Gastrocnemius medialis (tissue), 4 donors: ENCODE measurements around the gene CD22. TPM values are rescaled to one million over a fixed set of nuclear protein-coding genes. Genes with fewer than 3 reads are reported as not detected.

ENCODE experiments used
- ATAC-seq, 2 donors: fragments of 150-250 bp; one replicate each; pipeline ENCODE4 v1.9.1; 2016
- DNase-seq, 2 donors: peaks; one replicate each; pipeline ENCODE4 v3.0.0-alpha.2; 2019
- H3K27ac ChIP-seq, 4 donors: fragments of 200-600 bp; sonication (generic); 1 replicate in 1 of 4; 2 replicates in 3 of 4; pipeline ENCODE4 v1.5.1; 2016 to 2018; ENCODE audit warnings: mild to moderate bottlenecking in 2 of 4, moderate library complexity in 1 of 4
- H3K27me3 ChIP-seq, 3 donors: fragments of 200-600 bp; sonication (generic) in 2 of 3; 1 replicate in 1 of 3; 2 replicates in 2 of 3; pipeline versions ENCODE4 v1.5.1 to v1.6.0; 2016 to 2019; ENCODE audit warnings: mild to moderate bottlenecking in 1 of 3, moderate library complexity in 1 of 3
- H3K36me3 ChIP-seq, 2 donors: fragments of 200-600 bp; sonication (generic) in 1 of 2; one replicate each; pipeline ENCODE4 v1.5.1; 2017 to 2018
- H3K4me1 ChIP-seq, 2 donors: fragments of 200-600 bp; sonication (generic) in 1 of 2; one replicate each; pipeline ENCODE4 v1.5.1; 2016 to 2017; ENCODE audit warnings: mild to moderate bottlenecking in 2 of 2
- H3K4me3 ChIP-seq, 4 donors: fragments of 200-600 bp; sonication (generic) in 3 of 4; 1 replicate in 1 of 4; 2 replicates in 3 of 4; pipeline ENCODE4 v1.5.1; 2016 to 2019; ENCODE audit warnings: mild to moderate bottlenecking in 2 of 4
- H3K9me3 ChIP-seq, 3 donors: fragments of 200-600 bp; sonication (generic) in 2 of 3; 1 replicate in 1 of 3; 2 replicates in 2 of 3; pipeline ENCODE4 v1.5.1; 2016 to 2019
- CTCF ChIP-seq, 5 experiments: fragments of 450-650 bp in 3 of 5; fragments of 200-600 bp in 2 of 5; sonication (generic) in 2 of 5; IDR thresholded peaks in 4 of 5; conservative IDR thresholded peaks in 1 of 5; 1 replicate in 4 of 5; 2 replicates in 1 of 5; pipeline ENCODE4 v1.5.1; 2016 to 2019; ENCODE audit warnings: antibody characterized with exemption in 5 of 5, mild to moderate bottlenecking in 3 of 5, moderate library complexity in 3 of 5
- POLR2A ChIP-seq, 2 donors: fragments of 450-650 bp; IDR thresholded peaks; one replicate each; pipeline ENCODE4 v1.6.1; 2017; ENCODE audit warnings: antibody characterized with exemption in 2 of 2, mild to moderate bottlenecking in 2 of 2, moderate library complexity in 2 of 2
- in situ Hi-C, 4 donors: fragments of 200-750 bp; cut with MboI; loops; one replicate each; pipeline versions ENCODE4 v1.15.0 to v1.8.0; 2017; ENCODE audit warnings: low sequenced_read_pairs in 4 of 4
- intact Hi-C: fragments of 100-400 bp; cut with DNase I; formaldehyde crosslinking; loops from one replicate; pipeline ENCODE4 v1.15.1; 2023; ENCODE audit warnings: low total_unique reads
- total RNA-seq, 4 donors: library from RNA; depleted of rRNA; stranded (reverse); fragments of >200 nt; gene quantifications; one replicate each; pipeline versions ENCODE4 v1.1.0 to v1.2.3, GENCODE V29; 2016

CD22 gene
- total RNA-seq, 4 donors from 2014 or later, result 0.59 TPM; not detected in 3

DNA sequence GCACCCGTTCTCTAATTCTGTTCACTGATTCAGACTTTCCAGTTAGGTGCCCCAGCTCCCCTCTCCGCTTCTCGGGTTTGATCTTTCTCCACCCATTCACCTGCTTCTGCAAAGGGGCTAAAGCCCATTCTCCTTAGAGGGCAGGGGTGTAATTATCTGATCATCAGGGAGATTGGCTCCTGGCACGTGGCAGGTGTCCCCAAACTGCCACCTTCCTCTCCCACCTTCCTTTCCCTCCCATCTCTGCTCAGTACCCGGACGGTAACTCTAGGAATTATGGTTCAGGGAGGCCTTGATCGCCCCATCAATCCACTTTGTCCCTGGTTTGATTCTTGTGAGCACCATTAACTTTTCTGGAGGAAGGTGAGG is 18.9 kb downstream of the CD22 start:
- Histone ChIP-seq H3K27ac (no peak overlapping the region), H3K36me3 (no peaks in the 10 kb centered on the region), H3K4me3 (no peak overlapping the region), H3K9me3 (no peaks in the 10 kb centered on the region), H3K4me1 (no peaks in the 10 kb centered on the region), H3K27me3 (no peaks in the 10 kb centered on the region)
- no peak for ATAC-seq
- TF ChIP-seq POLR2A (IDR thresholded peaks at IDR 0.05) (no peak), CTCF (IDR thresholded peaks at IDR 0.05 in 4 of 5, conservative IDR thresholded peaks at IDR 0.05 in 1 of 5) (no peak)
- intact Hi-C loops (no loop called here), in situ Hi-C loops (loop anchor here in 1 of 4 donors (10.0 kb wide), 1 partner anchor 147 kb away; the partner anchor contains the start of gene KRTDAP)
- DNase-seq, result no peak

DNA sequence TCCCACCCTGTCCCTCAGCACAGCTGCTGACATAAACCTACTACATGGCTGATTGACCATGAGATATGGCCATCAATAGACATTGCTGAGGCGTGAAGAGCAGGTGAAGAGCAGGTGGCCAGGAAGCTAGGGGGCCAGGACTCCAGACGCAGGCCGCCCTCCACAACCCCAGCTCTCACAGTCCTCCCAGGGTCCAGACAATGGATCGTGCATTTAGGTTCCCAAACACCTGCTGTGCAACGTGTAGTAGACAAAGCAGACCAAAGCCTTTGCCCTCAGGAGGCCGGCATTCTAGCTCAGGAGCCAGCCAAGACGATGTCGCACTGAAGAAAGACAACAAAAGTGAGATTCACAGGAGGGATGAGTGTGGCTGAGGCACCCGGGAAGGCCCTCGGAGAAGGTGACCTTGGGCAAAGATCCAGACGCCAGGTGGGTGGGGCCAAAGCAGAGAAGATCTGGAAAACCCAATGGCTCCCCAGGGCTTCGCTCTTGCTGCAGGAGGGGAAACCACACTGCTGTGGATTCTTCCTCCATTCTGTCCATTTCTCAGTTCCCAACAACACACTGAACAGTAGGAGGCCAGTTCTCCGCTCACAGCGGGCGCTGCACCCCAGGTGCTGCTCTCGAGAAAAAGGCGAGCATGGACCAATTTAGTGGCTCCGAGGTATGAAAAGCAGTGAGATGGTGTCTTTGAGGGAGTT is 20.1 kb downstream of the CD22 start:
- H3K4me1 ChIP-seq, result no peaks in the 10 kb centered on the region
- H3K4me3 ChIP-seq, result no peak overlapping the region
- intact Hi-C loops (no loop called here), in situ Hi-C loops (loop anchor here in 1 of 4 donors (10.0 kb wide), 1 partner anchor 146 kb away; the partner anchor contains the start of gene KRTDAP)
- no peaks in the 10 kb centered on the region for H3K9me3 ChIP-seq
- TF ChIP-seq POLR2A (IDR thresholded peaks at IDR 0.05), result no peak
- no peak for TF ChIP-seq CTCF (IDR thresholded peaks at IDR 0.05 in 4 of 5, conservative IDR thresholded peaks at IDR 0.05 in 1 of 5)
- no peaks in the 10 kb centered on the region for H3K36me3 ChIP-seq
- no peak overlapping the region for H3K27ac ChIP-seq
- no peaks in the 10 kb centered on the region for H3K27me3 ChIP-seq
- DNase-seq, result no peak
- ATAC-seq, result no peak

- Histone ChIP-seq H3K4me1 (no peaks in the 10 kb centered on the region), H3K4me3 (no peak overlapping the region), H3K27ac (no peak overlapping the region), H3K9me3 (no peaks in the 10 kb centered on the region), H3K36me3 (no peaks in the 10 kb centered on the region), H3K27me3 (no peaks in the 10 kb centered on the region)
- DNase-seq (no peak), ATAC-seq (no peak)
- intact Hi-C loops (loop anchor here (10.0 kb wide), 1 partner anchor 145 kb away; the partner anchor contains the start of gene KRTDAP), in situ Hi-C loops (loop anchor here in 1 of 4 donors (10.0 kb wide), 2 partner anchors 125 to 145 kb away; partner anchors contain the start of gene KRTDAP)
- TF ChIP-seq POLR2A (IDR thresholded peaks at IDR 0.05) (no peak), CTCF (IDR thresholded peaks at IDR 0.05 in 4 of 5, conservative IDR thresholded peaks at IDR 0.05 in 1 of 5) (no peak)
These were observed 20.9 kb downstream of the CD22 start for GRCh38 chr19:35349614-35350521.

DNA sequence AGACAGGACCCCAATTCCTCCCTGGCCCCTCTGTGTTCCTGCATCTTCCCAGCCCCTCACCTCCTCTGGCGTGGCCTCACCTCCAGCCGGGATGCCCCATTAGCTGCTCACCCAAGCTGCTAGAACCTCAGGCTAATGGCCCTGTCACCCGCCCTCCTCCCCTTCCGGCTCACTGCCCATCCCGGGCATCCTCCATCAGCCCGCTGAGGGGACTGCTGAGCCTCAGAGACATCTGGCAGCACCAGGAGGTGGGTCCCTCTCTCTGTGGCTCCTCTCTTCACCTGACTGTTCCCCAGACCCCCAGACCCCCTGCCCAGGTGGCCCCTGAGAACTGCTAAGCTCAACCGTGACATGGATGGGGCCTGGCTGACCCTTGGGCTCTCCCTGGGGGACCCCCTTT is 21.6 kb downstream of the CD22 start:
- ATAC-seq (no peak), DNase-seq (no peak)
- in situ Hi-C loops (loop anchor here in 1 of 4 donors (10.0 kb wide), 1 partner anchor 124 kb away; no protein-coding TSS in a partner anchor), intact Hi-C loops (loop anchor here (10.0 kb wide), 1 partner anchor 144 kb away; the partner anchor contains the start of gene KRTDAP)
- Histone ChIP-seq H3K27ac (no peak overlapping the region), H3K27me3 (no peaks in the 10 kb centered on the region), H3K9me3 (no peaks in the 10 kb centered on the region), H3K4me3 (no peak overlapping the region), H3K36me3 (no peaks in the 10 kb centered on the region), H3K4me1 (no peaks in the 10 kb centered on the region)
- TF ChIP-seq POLR2A (IDR thresholded peaks at IDR 0.05) (no peak), CTCF (IDR thresholded peaks at IDR 0.05 in 4 of 5, conservative IDR thresholded peaks at IDR 0.05 in 1 of 5) (no peak)
